Measurements from ENCODE around the gene VMP1.
A peak's percentile ranks its signal among the peaks of the same experiment; 100 is the strongest.
"Not testable (repeated sequence)": the region's sequence is repeated elsewhere in the genome, so short reads cannot be mapped to it uniquely, and the experiment has no call there.

VMP1 gene

GRCh38 chr17:59806322-59806721 is 98.9 kb downstream of the VMP1 start:
- CTCF ChIA-PET = interaction anchor here (0.8 kb wide), 1 partner anchor 13 kb away, joined by 3 read pairs; no protein-coding TSS in a partner anchor
- H3K27ac ChIP-seq (ENCODE audit: insufficient read depth in 1 of 2, low read depth in 1 of 2, low read length in 2 of 2, poor library complexity in 1 of 2, severe bottlenecking in 2 of 2); H3K4me3 ChIP-seq (ENCODE audit: control insufficient read depth in 1 of 7, extremely low read depth in 1 of 7, insufficient read depth in 4 of 7, low read depth in 2 of 7, low read length in 6 of 7); POLR2A ChIA-PET; H3K9me3 ChIP-seq (ENCODE audit: control extremely low read depth in 1 of 5, control insufficient read depth in 4 of 5, insufficient read depth in 2 of 5, low read depth in 1 of 5, low read length in 4 of 5); DNase-seq; H3K27me3 ChIP-seq (replicated peaks in 2 of 5; ENCODE audit: control insufficient read depth in 4 of 5, insufficient read depth in 5 of 5, low read length in 4 of 5); H3K36me3 ChIP-seq (ENCODE audit: control insufficient read depth in 4 of 4, insufficient read depth in 4 of 4, low read length in 3 of 4): not testable (repeated sequence)
- peaks cover 3 to 27% (median 6%) of the 10 kb centered on the region in 4 experiments for H3K4me1 ChIP-seq (ENCODE audit: control extremely low read depth in 1 of 4, control insufficient read depth in 4 of 4, insufficient read depth in 4 of 4, low read length in 3 of 4)
- WGBS (ENCODE audit: insufficient coverage) = no CpG with 5 or more reads among the region's 6 CpGs

- H3K9me3 ChIP-seq (ENCODE audit: control extremely low read depth in 1 of 5, control insufficient read depth in 4 of 5, insufficient read depth in 2 of 5, low read depth in 1 of 5, low read length in 4 of 5) = no peaks in the 10 kb centered on the region
- H3K4me3 ChIP-seq (ENCODE audit: control insufficient read depth in 1 of 7, extremely low read depth in 1 of 7, insufficient read depth in 4 of 7, low read depth in 2 of 7, low read length in 6 of 7) = no peak overlapping the region
- POLR2A ChIA-PET = no interaction called here
- H3K27ac ChIP-seq (ENCODE audit: insufficient read depth in 1 of 2, low read depth in 1 of 2, low read length in 2 of 2, poor library complexity in 1 of 2, severe bottlenecking in 2 of 2) = no peak overlapping the region
- CTCF ChIA-PET = interaction anchor here (0.9 to 1.6 kb wide), 3 partner anchors 9 to 52 kb away, joined by 3 read pairs; no protein-coding TSS in a partner anchor
- H3K36me3 ChIP-seq (ENCODE audit: control insufficient read depth in 4 of 4, insufficient read depth in 4 of 4, low read length in 3 of 4) = peaks cover 0 to 7% (median 4%) of the 10 kb centered on the region in 4 experiments
- no peaks in the 10 kb centered on the region for H3K27me3 ChIP-seq (replicated peaks in 2 of 5; ENCODE audit: control insufficient read depth in 4 of 5, insufficient read depth in 5 of 5, low read length in 4 of 5)
- 90% methylated on average over 3 of the region's 4 CpGs for WGBS (ENCODE audit: insufficient coverage)
- DNase-seq = no peak
- peaks cover 3 to 42% (median 8%) of the 10 kb centered on the region in 4 experiments for H3K4me1 ChIP-seq (ENCODE audit: control extremely low read depth in 1 of 4, control insufficient read depth in 4 of 4, insufficient read depth in 4 of 4, low read length in 3 of 4)
Observed at GRCh38 chr17:59807892-59808509, 100.5 kb downstream of the VMP1 start.

- H3K36me3 ChIP-seq (ENCODE audit: control insufficient read depth in 4 of 4, insufficient read depth in 4 of 4, low read length in 3 of 4) = peaks cover 0 to 7% (median 4%) of the 10 kb centered on the region in 4 experiments
- H3K27me3 ChIP-seq (replicated peaks in 2 of 5; ENCODE audit: control insufficient read depth in 4 of 5, insufficient read depth in 5 of 5, low read length in 4 of 5) = no peaks in the 10 kb centered on the region
- H3K27ac ChIP-seq (ENCODE audit: insufficient read depth in 1 of 2, low read depth in 1 of 2, low read length in 2 of 2, poor library complexity in 1 of 2, severe bottlenecking in 2 of 2) = no peak overlapping the region
- H3K4me1 ChIP-seq (ENCODE audit: control extremely low read depth in 1 of 4, control insufficient read depth in 4 of 4, insufficient read depth in 4 of 4, low read length in 3 of 4) = peaks cover 0 to 40% (median 2%) of the 10 kb centered on the region in 4 experiments
- POLR2A ChIA-PET = no interaction called here
- CTCF ChIA-PET = interaction anchor here (2.2 kb wide), 1 partner anchor 21 kb away, joined by 6 read pairs; no protein-coding TSS in a partner anchor
- DNase-seq = no peak
- no peak overlapping the region for H3K4me3 ChIP-seq (ENCODE audit: control insufficient read depth in 1 of 7, extremely low read depth in 1 of 7, insufficient read depth in 4 of 7, low read depth in 2 of 7, low read length in 6 of 7)
- WGBS (ENCODE audit: insufficient coverage) = no CpG with 5 or more reads among the region's 1 CpG
- no peaks in the 10 kb centered on the region for H3K9me3 ChIP-seq (ENCODE audit: control extremely low read depth in 1 of 5, control insufficient read depth in 4 of 5, insufficient read depth in 2 of 5, low read depth in 1 of 5, low read length in 4 of 5)
Observed at GRCh38 chr17:59810894-59811153, 103.4 kb downstream of the VMP1 start.

- 88% methylated on average over 1 of the region's 1 CpG for WGBS (ENCODE audit: insufficient coverage)
- Histone ChIP-seq H3K27ac (ENCODE audit: insufficient read depth in 1 of 2, low read depth in 1 of 2, low read length in 2 of 2, poor library complexity in 1 of 2, severe bottlenecking in 2 of 2) (no peak overlapping the region), H3K4me3 (ENCODE audit: control insufficient read depth in 1 of 7, extremely low read depth in 1 of 7, insufficient read depth in 4 of 7, low read depth in 2 of 7, low read length in 6 of 7) (no peak overlapping the region), H3K27me3 (replicated peaks in 2 of 5; ENCODE audit: control insufficient read depth in 4 of 5, insufficient read depth in 5 of 5, low read length in 4 of 5) (no peaks in the 10 kb centered on the region), H3K4me1 (ENCODE audit: control extremely low read depth in 1 of 4, control insufficient read depth in 4 of 4, insufficient read depth in 4 of 4, low read length in 3 of 4) (peaks cover 0 to 44% (median 2%) of the 10 kb centered on the region in 4 experiments), H3K36me3 (ENCODE audit: control insufficient read depth in 4 of 4, insufficient read depth in 4 of 4, low read length in 3 of 4) (peaks cover 0 to 7% (median 4%) of the 10 kb centered on the region in 4 experiments), H3K9me3 (ENCODE audit: control extremely low read depth in 1 of 5, control insufficient read depth in 4 of 5, insufficient read depth in 2 of 5, low read depth in 1 of 5, low read length in 4 of 5) (no peaks in the 10 kb centered on the region)
- ChIA-PET CTCF (interaction anchor here (0.7 to 2.2 kb wide), 3 partner anchors 10 to 21 kb away, joined by 4 to 6 read pairs (median 5); no protein-coding TSS in a partner anchor), POLR2A (no interaction called here)
- no peak for DNase-seq
Observed at GRCh38 chr17:59811209-59811608, 103.8 kb downstream of the VMP1 start.

- 20% methylated on average over 1 of the region's 3 CpGs for WGBS (ENCODE audit: insufficient coverage)
- POLR2A ChIA-PET = no interaction called here
Observed at GRCh38 chr17:59812139-59812538, 104.7 kb downstream of the VMP1 start.

GRCh38 chr17:59814276-59814675 is 106.8 kb downstream of the VMP1 start:
- WGBS (ENCODE audit: insufficient coverage) = no CpG with 5 or more reads among the region's 1 CpG
- H3K27ac ChIP-seq (ENCODE audit: insufficient read depth in 1 of 2, low read depth in 1 of 2, low read length in 2 of 2, poor library complexity in 1 of 2, severe bottlenecking in 2 of 2) = no peak overlapping the region
- DNase-seq = no peak
- no peak overlapping the region for H3K4me3 ChIP-seq (ENCODE audit: control insufficient read depth in 1 of 7, extremely low read depth in 1 of 7, insufficient read depth in 4 of 7, low read depth in 2 of 7, low read length in 6 of 7)
- no peaks in the 10 kb centered on the region for H3K27me3 ChIP-seq (replicated peaks in 2 of 5; ENCODE audit: control insufficient read depth in 4 of 5, insufficient read depth in 5 of 5, low read length in 4 of 5)
- peaks cover 2 to 7% (median 4%) of the 10 kb centered on the region in 4 experiments for H3K36me3 ChIP-seq (ENCODE audit: control insufficient read depth in 4 of 4, insufficient read depth in 4 of 4, low read length in 3 of 4)
- H3K9me3 ChIP-seq (ENCODE audit: control extremely low read depth in 1 of 5, control insufficient read depth in 4 of 5, insufficient read depth in 2 of 5, low read depth in 1 of 5, low read length in 4 of 5) = no peaks in the 10 kb centered on the region
- CTCF ChIA-PET = interaction anchor here (1.2 kb wide), 1 partner anchor 10 kb away, joined by 3 read pairs; no protein-coding TSS in a partner anchor
- peaks cover 0 to 46% (median 2%) of the 10 kb centered on the region in 4 experiments for H3K4me1 ChIP-seq (ENCODE audit: control extremely low read depth in 1 of 4, control insufficient read depth in 4 of 4, insufficient read depth in 4 of 4, low read length in 3 of 4)
- POLR2A ChIA-PET = no interaction called here

More at GRCh38 chr17:59812139-59812538, 104.7 kb downstream of the VMP1 start:
- Histone ChIP-seq H3K4me1 (ENCODE audit: control extremely low read depth in 1 of 4, control insufficient read depth in 4 of 4, insufficient read depth in 4 of 4, low read length in 3 of 4) (peaks cover 0 to 46% (median 2%) of the 10 kb centered on the region in 4 experiments), H3K27me3 (replicated peaks in 2 of 5; ENCODE audit: control insufficient read depth in 4 of 5, insufficient read depth in 5 of 5, low read length in 4 of 5) (no peaks in the 10 kb centered on the region), H3K27ac (ENCODE audit: insufficient read depth in 1 of 2, low read depth in 1 of 2, low read length in 2 of 2, poor library complexity in 1 of 2, severe bottlenecking in 2 of 2) (no peak overlapping the region), H3K9me3 (ENCODE audit: control extremely low read depth in 1 of 5, control insufficient read depth in 4 of 5, insufficient read depth in 2 of 5, low read depth in 1 of 5, low read length in 4 of 5) (no peaks in the 10 kb centered on the region), H3K4me3 (ENCODE audit: control insufficient read depth in 1 of 7, extremely low read depth in 1 of 7, insufficient read depth in 4 of 7, low read depth in 2 of 7, low read length in 6 of 7) (peak overlapping the region in 1 of 7 experiments; percentile 11), H3K36me3 (ENCODE audit: control insufficient read depth in 4 of 4, insufficient read depth in 4 of 4, low read length in 3 of 4) (peaks cover 0 to 7% (median 4%) of the 10 kb centered on the region in 4 experiments)
- CTCF ChIA-PET = interaction anchor here (1.5 kb wide), 1 partner anchor 14 kb away, joined by 5 read pairs; no protein-coding TSS in a partner anchor
- peak in 2 of 3 donors; percentile 56 to 65 for DNase-seq

- no peak for DNase-seq
- H3K4me3 ChIP-seq (ENCODE audit: control insufficient read depth in 1 of 7, extremely low read depth in 1 of 7, insufficient read depth in 4 of 7, low read depth in 2 of 7, low read length in 6 of 7) = no peak overlapping the region
- H3K27me3 ChIP-seq (replicated peaks in 2 of 5; ENCODE audit: control insufficient read depth in 4 of 5, insufficient read depth in 5 of 5, low read length in 4 of 5) = no peaks in the 10 kb centered on the region
- ChIA-PET CTCF (interaction anchor here (1.2 kb wide), 1 partner anchor 10 kb away, joined by 3 read pairs; no protein-coding TSS in a partner anchor), POLR2A (no interaction called here)
- 100% methylated on average over 1 of the region's 3 CpGs for WGBS (ENCODE audit: insufficient coverage)
- no peaks in the 10 kb centered on the region for H3K9me3 ChIP-seq (ENCODE audit: control extremely low read depth in 1 of 5, control insufficient read depth in 4 of 5, insufficient read depth in 2 of 5, low read depth in 1 of 5, low read length in 4 of 5)
- peaks cover 0 to 46% (median 2%) of the 10 kb centered on the region in 4 experiments for H3K4me1 ChIP-seq (ENCODE audit: control extremely low read depth in 1 of 4, control insufficient read depth in 4 of 4, insufficient read depth in 4 of 4, low read length in 3 of 4)
- peaks cover 2 to 7% (median 4%) of the 10 kb centered on the region in 4 experiments for H3K36me3 ChIP-seq (ENCODE audit: control insufficient read depth in 4 of 4, insufficient read depth in 4 of 4, low read length in 3 of 4)
- H3K27ac ChIP-seq (ENCODE audit: insufficient read depth in 1 of 2, low read depth in 1 of 2, low read length in 2 of 2, poor library complexity in 1 of 2, severe bottlenecking in 2 of 2) = no peak overlapping the region
Observed at GRCh38 chr17:59814685-59815084, 107.2 kb downstream of the VMP1 start.
